DLD1 (cell line): ENCODE data around the gene GSTT4.
"Not testable (repeated sequence)": the region's sequence is repeated elsewhere in the genome, so short reads cannot be mapped to it uniquely, and the experiment has no call there.

Experiments
- in situ Hi-C: cut with HindIII; loops from 2 replicates; pipeline ENCODE4 v1.10.0; 2017; ENCODE audit warnings: low sequenced_read_pairs

The GSTT4 gene

DNA sequence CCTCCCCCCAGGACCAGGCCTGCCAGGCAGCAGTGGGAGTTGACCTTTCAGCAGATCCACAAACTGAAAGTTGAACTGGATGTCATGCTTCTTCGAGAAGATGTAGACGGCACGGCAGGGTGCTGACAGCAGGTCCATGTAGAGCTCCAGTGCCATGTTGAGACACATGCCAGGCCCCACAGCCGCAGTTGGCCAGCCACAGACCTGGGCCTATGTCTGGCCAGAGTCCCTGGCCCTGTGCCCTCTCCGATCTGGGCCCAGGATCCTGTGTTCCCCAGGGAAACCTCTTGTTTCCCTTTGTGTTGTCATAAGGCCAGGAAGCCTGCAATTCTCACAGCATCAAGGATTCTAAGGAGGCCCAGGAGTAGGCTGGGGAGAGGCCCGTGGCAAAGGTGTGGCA is at the start of gene GSTT4:
TSS of gene GSTT4 (minus strand) at position 253 of the 400 bp plus-strand sequence. CDS start at position 156, 97 bp downstream.
- in situ Hi-C loops = loop anchor here (10.0 kb wide), 1 partner anchor 160 kb away; no protein-coding TSS in a partner anchor

DNA sequence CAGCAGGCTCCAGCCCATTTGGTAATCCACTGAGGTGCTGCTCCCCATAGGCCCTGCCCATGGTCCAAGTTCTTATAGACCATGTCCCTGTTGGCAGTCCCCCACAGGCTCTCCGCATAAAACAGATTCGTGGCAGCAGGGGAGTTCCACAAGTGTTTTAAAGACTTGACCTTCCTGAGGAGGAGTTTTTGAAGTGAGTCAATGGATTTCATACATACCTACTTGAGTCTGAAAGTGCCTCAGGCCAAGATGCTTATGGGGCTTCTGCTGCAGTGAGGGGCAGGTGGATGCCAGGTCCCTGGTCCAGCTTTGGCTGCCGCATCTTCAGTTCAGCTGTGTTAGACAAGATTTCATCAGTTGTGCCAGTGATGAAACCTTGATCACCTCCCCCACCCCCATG is 49.1 kb upstream of the GSTT4 start:
- in situ Hi-C loops = no loop called here

DNA sequence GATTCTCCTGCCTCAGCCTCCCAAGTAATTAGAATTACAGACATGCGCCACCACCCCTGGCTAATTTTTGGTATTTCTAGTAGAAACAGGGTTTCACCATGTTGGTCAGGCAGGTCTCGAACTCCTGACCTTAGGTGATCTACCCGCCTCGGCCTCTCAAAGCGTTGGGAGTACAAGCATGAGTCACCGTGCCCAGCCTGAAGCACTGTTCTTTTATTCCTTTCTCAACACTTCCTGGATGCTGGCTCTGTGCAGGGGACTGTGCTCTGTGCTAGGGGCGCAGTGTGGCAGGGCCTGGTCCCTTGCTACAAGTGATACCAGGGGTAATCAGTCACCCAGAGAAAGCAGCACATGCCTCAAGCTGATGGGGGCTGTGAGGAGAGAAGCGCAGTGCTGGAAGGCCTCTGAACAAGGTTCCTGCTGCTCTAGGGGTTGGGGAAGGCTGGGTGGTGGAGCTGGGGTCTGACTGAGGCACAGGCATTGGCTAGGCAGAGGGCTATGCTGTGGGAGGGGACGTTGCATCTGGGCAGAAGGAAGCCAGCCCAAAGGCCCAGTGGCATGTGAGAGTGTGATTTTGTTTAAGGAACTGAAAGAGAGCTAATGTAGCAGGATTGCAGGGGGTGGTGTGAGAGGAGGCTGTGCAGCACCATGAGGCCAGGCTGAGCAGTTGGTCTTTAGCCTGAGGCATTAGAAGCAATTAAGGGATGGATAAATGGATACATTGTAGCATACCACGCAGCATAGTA is 48.4 kb upstream of the GSTT4 start:
- in situ Hi-C loops = no loop called here

DNA sequence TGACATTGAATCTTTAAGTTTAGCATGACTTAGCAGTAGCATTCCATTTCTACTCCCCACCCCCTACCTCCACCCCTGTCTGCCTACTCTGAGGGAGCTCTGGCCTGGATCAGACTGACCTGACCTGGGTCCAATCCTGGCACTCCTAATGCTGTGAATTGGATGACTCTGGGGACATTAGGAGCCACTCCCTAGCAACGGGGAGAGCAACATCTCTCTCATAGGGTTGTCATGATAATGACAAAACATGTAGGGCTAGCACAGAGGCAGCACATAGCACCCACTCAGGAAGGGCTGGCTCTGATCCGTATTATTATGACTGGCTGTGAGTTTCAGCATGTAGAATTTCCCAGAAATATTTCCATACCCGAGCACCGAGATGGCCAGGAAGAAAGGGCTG is 46.3 kb upstream of the GSTT4 start:
- in situ Hi-C loops = no loop called here

DNA sequence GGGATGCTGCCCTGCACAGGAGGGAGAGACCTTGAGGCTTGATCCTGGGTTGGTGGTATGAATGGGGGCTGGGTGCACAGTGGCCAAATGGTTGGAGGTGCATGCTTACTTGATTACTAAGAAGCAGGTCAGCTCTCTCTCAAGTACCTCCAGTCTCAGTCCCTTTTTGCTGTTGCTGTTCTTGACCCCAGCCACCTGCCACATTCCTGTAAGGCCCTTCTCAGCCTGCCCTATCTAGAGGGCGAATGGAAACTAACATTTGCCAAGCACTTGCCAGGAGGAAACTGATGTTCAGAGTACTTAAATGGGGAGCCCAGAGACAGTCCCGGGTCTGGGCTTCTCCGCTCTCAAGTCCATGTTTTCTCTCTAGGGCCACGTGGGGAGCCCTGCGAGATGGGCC is 45.8 kb upstream of the GSTT4 start:
- in situ Hi-C loops = no loop called here

DNA sequence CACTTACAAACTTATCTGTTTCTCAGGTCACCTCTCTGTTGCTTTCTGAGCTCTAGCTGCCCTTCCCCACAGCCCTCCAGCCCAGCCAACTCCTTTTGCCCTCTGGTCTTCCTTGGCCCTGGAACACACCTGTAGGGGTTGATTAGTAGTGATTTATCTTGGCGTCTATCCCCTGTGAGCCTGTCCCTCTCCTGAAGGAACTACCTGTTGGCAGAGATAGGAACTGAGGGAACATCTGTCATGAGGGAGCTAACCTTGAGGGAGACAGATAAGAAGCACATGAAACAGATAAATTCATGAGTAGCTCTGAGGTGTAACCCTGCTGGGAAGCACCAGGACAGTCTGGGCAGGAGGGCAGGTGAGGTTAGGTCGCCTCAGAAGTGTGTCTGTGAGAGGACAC is 44.7 kb upstream of the GSTT4 start:
- in situ Hi-C loops = no loop called here

DNA sequence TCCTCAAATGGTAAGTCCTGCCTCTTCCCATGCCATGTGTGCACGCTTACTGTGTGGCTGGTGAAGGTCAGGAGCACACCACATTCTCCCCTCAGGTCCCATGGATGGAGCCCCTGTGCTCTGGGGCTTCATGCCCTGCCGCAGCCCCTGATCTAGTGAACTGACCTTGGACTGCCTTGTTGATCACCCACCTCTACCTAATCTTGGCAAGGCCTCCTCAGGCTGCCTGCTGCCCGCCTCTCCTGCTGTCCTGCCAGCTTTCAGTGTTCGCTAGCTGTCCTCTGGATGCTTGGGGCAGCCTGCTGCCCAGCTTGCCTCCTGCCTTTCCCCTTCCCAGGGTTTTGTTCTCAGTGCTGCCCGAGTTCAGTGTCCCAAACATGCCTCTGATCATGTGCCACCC is 44.0 kb upstream of the GSTT4 start:
- in situ Hi-C loops = no loop called here

DNA sequence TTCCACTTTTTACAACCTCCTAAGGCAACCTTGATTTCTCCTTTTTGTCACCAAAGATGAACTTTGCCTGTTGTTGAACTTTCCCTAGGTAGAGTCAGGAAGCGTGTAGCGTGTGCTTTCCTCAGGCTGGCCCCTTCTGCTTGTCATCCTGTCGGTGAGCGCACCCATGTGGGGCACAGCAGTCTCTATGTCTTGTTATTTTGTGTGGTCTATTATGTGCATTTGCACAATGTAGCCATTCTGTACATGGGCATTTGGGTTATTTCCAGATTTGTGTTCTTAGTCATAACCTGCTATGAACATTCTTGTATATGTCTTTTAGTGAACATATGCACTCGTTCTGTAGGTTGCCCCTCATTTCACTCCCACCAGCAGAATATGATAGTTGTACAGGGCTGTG is 40.8 kb upstream of the GSTT4 start:
- in situ Hi-C loops = no loop called here

DNA sequence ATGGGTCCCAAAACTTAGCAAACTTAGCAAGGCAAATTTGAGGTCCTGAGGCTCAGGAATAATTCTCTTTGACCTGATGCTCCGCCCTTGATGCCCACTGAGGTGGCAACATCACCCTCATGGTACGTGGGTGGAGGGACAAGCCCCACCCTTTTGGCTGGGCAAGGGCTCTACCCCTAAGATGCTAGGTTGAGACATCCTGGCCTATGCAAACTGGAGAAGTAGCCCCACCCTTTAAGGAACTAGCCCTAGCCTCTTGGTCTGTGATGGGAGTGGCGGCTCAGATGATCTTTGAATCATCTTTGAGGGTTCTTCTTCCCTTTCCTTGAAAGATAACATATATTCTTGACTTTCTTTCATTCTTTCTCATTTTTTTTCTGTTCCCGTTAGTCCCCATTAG is 38.7 kb upstream of the GSTT4 start:
- in situ Hi-C loops = no loop called here

DNA sequence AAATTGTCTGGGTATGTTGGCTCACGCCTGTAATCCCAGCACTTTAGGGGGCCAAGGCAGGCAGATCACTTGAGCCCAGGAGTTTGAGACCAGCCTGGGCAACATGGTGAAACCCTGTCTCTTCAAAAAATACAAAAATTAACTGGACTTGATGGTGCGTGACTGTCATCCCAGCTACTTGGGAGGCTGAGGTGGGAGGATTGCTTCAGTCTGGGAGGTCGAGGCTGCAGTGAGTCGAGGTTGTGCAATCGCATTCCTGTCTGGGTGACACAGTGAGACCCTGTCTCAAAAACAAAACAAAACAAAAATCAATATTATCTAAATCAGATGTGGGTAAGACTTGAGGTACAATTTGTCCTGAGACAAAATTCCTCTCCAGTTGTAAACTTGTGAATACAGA is 38.2 kb upstream of the GSTT4 start:
- in situ Hi-C loops = not testable (repeated sequence)

DNA sequence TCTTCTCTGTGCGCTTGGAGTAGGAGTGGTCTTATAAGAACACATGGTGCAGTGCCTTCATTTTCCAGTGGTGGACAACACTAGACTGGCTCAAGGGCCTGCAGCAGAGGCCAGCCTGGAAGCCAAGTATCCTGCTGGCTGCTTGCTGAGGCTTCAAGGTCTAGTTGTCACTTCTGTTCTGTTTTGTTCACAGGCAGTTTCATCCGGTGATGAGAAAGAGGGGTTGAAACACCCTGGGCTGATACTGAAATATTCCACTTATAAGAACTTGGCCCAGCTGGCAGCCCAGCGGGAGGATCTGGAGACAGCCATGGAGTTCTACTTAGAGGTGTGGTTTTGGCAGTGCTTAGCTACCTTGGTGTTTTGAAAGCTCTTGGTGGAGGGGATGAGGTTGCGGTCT is 35.7 kb upstream of the GSTT4 start:
- in situ Hi-C loops = no loop called here

DNA sequence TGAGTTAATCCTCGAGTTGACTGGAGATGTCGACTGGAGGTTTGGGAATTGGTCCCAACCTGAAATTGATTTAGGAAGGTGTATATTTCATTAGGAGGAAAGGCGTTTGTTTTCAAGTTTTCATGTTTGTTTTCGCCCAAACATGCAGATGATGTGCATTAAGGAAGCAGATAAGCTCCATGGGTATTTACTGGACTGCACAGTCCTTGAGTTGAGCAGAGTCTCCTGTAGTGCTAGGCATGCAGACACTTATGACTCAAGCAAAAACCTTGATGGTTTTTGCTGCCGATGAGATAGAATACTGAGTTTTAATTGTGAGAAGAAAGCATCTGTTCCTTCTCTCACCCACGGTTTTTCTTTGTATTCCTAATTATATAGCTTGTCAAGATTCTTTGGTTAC is 33.8 kb upstream of the GSTT4 start:
- in situ Hi-C loops = no loop called here

DNA sequence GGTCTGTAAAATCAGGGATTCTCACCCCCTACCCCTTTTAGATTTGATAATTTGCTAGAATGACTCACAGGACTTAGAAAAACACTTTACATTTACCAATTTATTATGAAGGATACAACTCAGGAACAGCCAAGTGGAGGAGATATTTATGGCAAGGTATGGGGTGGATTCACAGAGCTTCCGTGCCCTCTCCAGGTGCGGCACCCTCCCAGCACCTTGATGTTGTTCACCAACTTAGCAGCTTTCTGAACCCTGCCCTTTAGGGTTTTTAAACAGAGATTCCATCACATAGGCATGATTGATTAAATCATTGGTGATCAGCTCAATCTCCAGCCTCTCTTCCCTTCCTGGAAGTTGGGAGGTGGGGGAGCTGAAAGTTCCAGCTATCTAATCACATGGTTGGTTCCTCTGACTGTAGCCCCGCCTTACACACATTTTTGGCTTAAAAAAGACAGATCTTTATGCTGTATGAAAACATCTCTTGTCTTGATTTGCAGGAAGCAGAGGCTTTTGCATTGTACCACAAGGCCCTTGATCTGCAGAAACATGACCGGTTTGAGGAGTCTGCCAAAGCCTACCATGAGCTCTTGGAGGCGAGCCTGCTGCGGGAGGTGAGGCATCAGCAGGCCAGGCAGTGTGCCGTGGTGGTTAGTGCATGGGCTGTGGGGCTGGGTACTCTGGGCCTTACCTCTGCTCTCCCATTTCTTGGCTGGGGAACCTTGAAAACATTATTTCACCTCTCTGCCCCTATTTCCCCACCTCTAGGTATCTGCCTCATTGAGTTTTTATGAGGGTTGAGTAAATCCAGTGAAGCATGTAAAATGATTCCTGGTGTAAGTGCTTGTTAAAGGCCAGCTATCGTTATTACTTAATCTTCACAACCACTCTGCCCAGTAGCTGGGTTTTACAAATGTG is 32.9 kb upstream of the GSTT4 start:
- in situ Hi-C loops = no loop called here

DNA sequence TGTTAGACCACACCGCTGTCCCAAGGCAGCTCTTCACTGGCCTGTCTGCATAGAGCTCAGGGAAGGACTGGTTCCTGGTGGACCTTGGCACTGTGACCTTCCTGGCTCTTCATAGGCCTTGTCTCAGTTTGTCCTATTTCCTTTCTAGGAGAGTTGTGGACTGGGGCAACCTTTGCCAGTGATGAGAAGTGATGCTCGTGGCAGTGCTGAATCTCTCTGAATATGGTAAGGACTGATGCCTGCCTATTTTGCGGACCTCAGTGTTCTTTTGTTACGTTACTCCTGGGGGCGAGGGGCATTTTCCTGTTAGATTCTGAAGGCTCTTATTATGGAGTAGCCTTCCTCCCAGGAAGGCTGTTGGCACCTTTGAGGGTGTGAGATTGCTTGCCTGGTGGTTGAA is 30.0 kb upstream of the GSTT4 start:
- in situ Hi-C loops = no loop called here

DNA sequence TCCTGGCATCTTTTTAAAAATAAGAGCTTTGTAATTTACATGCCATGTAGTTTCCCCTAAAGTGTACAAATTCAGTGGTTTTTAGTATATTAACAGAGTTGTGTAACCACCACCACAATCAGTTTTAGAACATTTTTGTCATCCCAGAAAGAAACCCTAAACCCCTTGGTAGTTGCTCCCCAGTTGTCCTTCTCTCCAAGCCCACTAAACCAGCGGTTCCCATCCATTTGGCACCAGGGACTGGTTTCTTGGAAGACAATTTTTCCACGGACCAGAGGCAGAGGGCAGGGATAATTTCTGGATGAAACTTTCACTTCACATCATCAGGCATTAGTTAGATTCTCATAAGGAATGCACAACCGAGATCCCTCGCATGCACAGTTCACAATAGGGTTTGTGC is 28.5 kb upstream of the GSTT4 start:
- in situ Hi-C loops = no loop called here

DNA sequence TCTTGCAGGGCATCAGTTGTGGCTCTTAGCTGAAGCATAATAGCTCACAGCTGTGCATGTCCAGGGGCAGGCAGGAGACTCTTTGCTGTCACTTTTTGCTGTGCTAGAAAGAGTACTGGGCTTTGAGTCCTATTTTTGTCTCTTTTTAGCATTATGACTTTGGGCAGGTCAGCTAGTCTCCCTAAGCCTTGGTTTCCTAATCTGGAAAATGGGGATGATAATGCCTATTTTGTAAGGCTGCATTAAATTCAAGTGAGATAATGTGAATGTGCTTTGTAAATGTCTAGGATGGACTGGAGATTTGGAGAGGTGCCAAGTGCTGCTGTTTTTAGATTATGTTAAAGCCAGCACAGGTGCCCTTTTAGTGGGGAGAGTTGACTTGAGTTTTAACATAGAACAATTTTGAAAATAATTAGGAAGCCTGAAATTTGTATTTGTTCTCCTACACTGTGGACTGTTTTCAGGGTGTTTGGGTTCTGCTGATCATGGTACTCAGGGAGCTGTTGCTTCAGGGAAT is 25.0 kb upstream of the GSTT4 start:
- in situ Hi-C loops = no loop called here

DNA sequence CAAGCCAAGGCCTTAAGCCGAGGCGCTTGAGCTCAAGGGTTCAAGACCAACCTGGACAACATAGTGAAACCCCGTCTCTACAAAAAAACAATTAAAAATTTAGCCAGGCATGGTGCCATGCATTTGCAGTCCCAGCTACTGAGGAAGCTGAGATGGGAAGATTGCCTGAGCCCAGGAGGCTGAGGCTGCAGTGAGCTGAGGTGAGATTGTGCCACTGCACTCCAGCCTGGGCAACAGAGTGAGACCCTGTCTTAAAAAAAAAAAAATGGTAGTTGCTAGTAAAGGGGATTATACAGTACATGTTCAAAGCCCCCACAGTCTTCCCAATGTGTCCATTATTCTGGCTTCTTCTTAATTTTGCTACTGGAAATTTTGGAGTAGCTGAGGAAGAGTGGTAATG is 24.1 kb upstream of the GSTT4 start:
- in situ Hi-C loops = no loop called here

DNA sequence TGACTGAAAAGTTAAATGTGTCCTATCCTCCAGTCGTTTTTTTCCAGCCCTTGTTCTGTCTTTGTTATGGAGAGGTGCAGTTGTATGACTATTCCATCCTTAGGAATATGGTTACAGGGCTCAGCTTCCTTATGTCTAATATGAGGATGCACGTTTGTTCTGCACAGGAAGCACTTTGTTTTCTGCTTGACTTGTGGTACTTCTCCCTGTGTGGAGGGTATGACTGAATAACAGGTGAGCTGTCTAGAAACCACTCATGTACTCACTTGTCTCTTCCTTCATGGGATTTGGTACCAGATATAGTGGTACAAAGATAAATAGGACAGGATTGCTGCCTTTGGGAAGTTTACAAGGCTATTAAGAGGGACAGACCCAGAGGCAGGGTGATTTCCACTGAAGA is 23.3 kb upstream of the GSTT4 start:
- in situ Hi-C loops = no loop called here

DNA sequence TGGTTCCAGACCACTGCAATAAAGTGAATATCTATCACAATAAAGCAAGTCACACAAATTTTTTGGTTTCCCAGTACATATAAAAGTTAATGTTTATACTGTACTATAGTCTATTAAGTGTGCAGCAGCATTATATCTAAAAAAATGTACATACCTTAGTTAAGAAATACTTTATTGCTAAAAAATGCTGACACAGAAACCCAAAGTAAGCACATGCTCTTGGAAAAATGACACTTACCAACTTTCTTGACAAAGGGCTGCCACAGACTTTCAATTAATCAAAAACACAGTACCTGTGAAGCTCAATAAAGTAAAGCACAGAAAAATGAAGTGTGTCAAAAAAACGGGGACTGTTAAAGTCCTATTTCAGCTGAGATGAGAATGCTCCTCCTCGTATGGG is 22.7 kb upstream of the GSTT4 start:
- in situ Hi-C loops = no loop called here

DNA sequence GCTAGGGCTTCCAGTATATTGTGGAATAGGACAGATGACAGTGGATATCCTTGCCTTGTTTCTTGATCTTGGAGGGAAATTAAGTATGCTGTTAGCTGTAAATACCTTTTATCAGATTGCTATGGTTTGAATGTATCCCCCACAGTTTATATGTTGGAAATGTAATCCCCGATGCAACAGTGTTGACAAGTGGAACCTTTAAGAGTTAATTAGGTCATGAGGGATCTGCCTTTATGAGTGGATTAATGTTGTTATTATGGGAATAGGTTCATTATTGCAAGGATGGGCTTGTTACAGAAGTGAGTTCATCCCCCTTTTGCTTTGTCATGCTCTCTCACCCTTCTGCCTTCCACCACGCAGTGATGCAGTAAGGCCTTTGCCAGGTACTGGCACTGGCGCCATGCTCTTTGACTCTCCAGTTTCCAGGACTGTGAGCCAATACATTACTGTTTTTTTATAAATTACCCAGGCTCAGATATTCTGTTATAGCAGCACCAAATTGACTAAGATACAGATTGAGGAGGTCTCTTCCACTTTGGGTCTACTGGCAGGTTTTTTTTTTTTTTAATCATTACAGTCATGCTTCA is 22.2 kb upstream of the GSTT4 start:
- in situ Hi-C loops = no loop called here

DNA sequence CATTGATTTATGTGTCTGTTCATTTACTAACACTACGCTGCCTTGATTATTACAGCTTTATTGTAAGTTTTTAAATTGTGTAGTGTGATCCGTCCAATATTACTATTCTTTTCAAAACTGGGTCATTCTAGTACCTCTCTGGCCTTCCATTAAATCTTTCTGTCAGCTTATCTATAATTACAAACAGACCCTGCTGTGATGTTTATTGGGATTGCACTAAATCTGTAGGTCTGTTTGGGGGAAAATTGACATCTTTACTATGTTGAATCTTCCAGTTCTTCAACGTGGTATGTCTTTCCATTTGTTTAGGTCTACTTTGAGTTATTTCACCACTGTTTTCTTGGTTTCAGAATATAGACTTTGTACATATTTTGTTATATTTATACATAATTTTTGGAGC is 21.5 kb upstream of the GSTT4 start:
- in situ Hi-C loops = no loop called here

DNA sequence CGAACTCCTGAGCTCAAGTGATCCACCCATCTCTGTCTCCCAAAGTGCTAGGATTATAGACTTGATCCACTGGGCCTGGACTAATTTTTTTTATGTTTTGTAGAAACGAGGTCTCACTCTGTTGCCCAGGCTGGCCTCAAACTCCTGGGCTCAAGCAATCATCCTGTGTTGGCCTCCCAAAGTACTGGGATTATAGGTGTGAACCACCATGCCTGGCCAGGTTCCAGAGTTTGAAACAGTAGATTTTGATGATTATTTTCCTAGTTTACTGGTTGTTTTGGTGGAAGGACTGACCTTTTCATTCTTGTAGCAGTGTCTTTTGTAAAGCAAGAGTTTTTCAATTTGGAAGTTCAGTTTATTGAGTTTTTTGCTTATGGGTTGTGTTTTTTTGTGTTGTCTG is 20.8 kb upstream of the GSTT4 start:
- in situ Hi-C loops = no loop called here
